Measurements from ENCODE around the gene EEIG1. TPM values are rescaled to one million over a fixed set of nuclear protein-coding genes. Genes with fewer than 3 reads are reported as not detected.

The EEIG1 gene
- polyA plus RNA-seq, 1 donor (not counting 4 experiments of a cell fraction or from before 2014, with no cell fraction given), result 3.7 TPM

GRCh38 chr9:127944586-127945218, 36.1 kb downstream of the EEIG1 start:
- dilution Hi-C loops (cut with MboI; ENCODE audit: extremely low pct_ligation_motif_present, low sequenced_read_pairs), result loop anchor here (25.0 kb wide), 1 partner anchor 118 kb away; the partner anchor contains the start of genes NAIF1 and SLC25A25
- Histone ChIP-seq H2AFZ (ENCODE audit: control insufficient read depth, low read length) (no peak overlapping the region), H3K27me3 (ENCODE audit: control insufficient read depth, extremely low read depth, insufficient read depth, low read length) (no peaks in the 10 kb centered on the region), H3K4me2 (ENCODE audit: control insufficient read depth, extremely low read depth, insufficient read depth, low read depth, low read length) (no peak overlapping the region), H3K27ac (ENCODE audit: control insufficient read depth, insufficient read depth, low read length) (no peak overlapping the region), H4K20me1 (ENCODE audit: control insufficient read depth, extremely low read depth, insufficient read depth, low read length) (peaks cover 9% of the 10 kb centered on the region), H3K9ac (ENCODE audit: control insufficient read depth, extremely low read depth, insufficient read depth, low read length) (no peak overlapping the region), H3K79me2 (ENCODE audit: control insufficient read depth, insufficient read depth, low read length) (no peaks in the 10 kb centered on the region), H3K4me1 (ENCODE audit: control insufficient read depth, extremely low read depth, insufficient read depth, low read length) (no peaks in the 10 kb centered on the region), H3K36me3 (ENCODE audit: control insufficient read depth in 2 of 2, extremely low read depth in 1 of 2, insufficient read depth in 2 of 2, low read length in 2 of 2) (peaks cover 5 to 10% of the 10 kb centered on the region in 2 experiments), H3K9me3 (ENCODE audit: control insufficient read depth, low read depth, low read length) (no peaks in the 10 kb centered on the region), H3K9me1 (ENCODE audit: control insufficient read depth, extremely low read depth, insufficient read depth, low read length) (no peaks in the 10 kb centered on the region), H3K4me3 (ENCODE audit: control insufficient read depth in 2 of 3, extremely low read depth in 1 of 3, insufficient read depth in 2 of 3, low read depth in 1 of 3, low read length in 3 of 3) (no peak overlapping the region)
- FAIRE-seq (no peak), DNase-seq (ENCODE audit: low read depth, low spot score) (no peak)
- no peak for TF ChIP-seq EZH2 (IDR thresholded peaks at IDR 0.05; ENCODE audit: low read length)
- TF ChIP-seq, protein P1, sequence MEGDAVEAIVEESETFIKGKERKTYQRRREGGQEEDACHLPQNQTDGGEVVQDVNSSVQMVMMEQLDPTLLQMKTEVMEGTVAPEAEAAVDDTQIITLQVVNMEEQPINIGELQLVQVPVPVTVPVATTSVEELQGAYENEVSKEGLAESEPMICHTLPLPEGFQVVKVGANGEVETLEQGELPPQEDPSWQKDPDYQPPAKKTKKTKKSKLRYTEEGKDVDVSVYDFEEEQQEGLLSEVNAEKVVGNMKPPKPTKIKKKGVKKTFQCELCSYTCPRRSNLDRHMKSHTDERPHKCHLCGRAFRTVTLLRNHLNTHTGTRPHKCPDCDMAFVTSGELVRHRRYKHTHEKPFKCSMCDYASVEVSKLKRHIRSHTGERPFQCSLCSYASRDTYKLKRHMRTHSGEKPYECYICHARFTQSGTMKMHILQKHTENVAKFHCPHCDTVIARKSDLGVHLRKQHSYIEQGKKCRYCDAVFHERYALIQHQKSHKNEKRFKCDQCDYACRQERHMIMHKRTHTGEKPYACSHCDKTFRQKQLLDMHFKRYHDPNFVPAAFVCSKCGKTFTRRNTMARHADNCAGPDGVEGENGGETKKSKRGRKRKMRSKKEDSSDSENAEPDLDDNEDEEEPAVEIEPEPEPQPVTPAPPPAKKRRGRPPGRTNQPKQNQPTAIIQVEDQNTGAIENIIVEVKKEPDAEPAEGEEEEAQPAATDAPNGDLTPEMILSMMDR (optimal IDR thresholded peaks at IDR 0.05 in 1 of 3, IDR thresholded peaks at IDR 0.05 in 1 of 3, conservative IDR thresholded peaks at IDR 0.05 in 1 of 3; ENCODE audit: extremely low read depth in 1 of 3, insufficient read depth in 2 of 3, low read length in 3 of 3), result no peak

- Histone ChIP-seq H3K4me3 (ENCODE audit: control insufficient read depth in 2 of 3, extremely low read depth in 1 of 3, insufficient read depth in 2 of 3, low read depth in 1 of 3, low read length in 3 of 3) (no peak overlapping the region), H3K9ac (ENCODE audit: control insufficient read depth, extremely low read depth, insufficient read depth, low read length) (no peak overlapping the region), H3K4me1 (ENCODE audit: control insufficient read depth, extremely low read depth, insufficient read depth, low read length) (no peaks in the 10 kb centered on the region), H3K9me3 (ENCODE audit: control insufficient read depth, low read depth, low read length) (no peaks in the 10 kb centered on the region), H3K79me2 (ENCODE audit: control insufficient read depth, insufficient read depth, low read length) (no peaks in the 10 kb centered on the region), H3K4me2 (ENCODE audit: control insufficient read depth, extremely low read depth, insufficient read depth, low read depth, low read length) (no peak overlapping the region), H3K36me3 (ENCODE audit: control insufficient read depth in 2 of 2, extremely low read depth in 1 of 2, insufficient read depth in 2 of 2, low read length in 2 of 2) (peaks cover 5 to 10% of the 10 kb centered on the region in 2 experiments), H3K27me3 (ENCODE audit: control insufficient read depth, extremely low read depth, insufficient read depth, low read length) (no peaks in the 10 kb centered on the region), H3K27ac (ENCODE audit: control insufficient read depth, insufficient read depth, low read length) (no peak overlapping the region), H4K20me1 (ENCODE audit: control insufficient read depth, extremely low read depth, insufficient read depth, low read length) (peaks cover 9% of the 10 kb centered on the region), H2AFZ (ENCODE audit: control insufficient read depth, low read length) (no peak overlapping the region), H3K9me1 (ENCODE audit: control insufficient read depth, extremely low read depth, insufficient read depth, low read length) (no peaks in the 10 kb centered on the region)
- TF ChIP-seq, protein P1 (optimal IDR thresholded peaks at IDR 0.05 in 1 of 3, IDR thresholded peaks at IDR 0.05 in 1 of 3, conservative IDR thresholded peaks at IDR 0.05 in 1 of 3; ENCODE audit: extremely low read depth in 1 of 3, insufficient read depth in 2 of 3, low read length in 3 of 3), result peak in 2 of 3 experiments; percentile 87 to 95
- TF ChIP-seq EZH2 (IDR thresholded peaks at IDR 0.05; ENCODE audit: low read length), result no peak
- DNase-seq (ENCODE audit: low read depth, low spot score), result no peak
- no peak for FAIRE-seq
- dilution Hi-C loops (cut with MboI; ENCODE audit: extremely low pct_ligation_motif_present, low sequenced_read_pairs), result loop anchor here (25.0 kb wide), 1 partner anchor 119 kb away; the partner anchor contains the start of genes NAIF1 and SLC25A25
Measured at GRCh38 chr9:127943731-127944144, 37.1 kb downstream of the EEIG1 start.
